ENCODE measurements around the gene SLC26A1.

Gene SLC26A1

DNA sequence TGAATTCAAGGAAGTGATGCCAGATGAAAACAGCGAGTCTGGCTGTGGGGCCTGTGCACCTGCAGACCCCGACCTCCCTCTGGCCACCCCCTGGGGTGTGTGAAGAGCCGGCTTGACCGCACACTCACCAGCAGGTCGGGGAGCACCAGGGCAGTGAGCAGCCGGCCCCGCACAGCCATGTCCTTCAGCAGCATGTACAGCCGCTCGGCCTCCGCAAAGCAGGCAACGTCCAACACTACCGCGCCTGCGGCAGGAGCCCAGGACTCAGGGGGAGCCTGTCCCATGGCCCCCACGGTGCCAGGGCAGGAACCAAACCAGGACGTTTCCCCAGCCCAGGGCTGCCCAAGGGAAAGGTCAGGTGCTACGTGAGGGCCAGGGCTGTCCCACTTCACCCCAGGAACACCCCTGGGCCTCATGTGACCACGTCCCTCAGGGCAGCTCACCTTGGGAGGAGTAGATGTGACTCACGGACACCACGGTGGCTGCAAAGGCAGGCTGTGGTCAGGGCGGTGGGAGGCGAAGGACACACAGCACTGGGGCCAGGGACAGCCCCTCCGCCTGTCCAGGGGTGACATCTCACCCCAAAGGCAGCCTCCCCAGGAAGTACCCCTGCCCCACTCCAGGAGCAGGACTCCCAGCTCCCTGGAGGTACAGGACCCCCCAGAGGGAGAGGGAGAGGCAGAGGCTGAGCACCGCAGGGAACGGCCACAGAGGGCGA lies 28.0 kb downstream of the SLC26A1 start:
- no peak for DNase-seq (ENCODE audit: low read depth in 2 of 2)

DNA sequence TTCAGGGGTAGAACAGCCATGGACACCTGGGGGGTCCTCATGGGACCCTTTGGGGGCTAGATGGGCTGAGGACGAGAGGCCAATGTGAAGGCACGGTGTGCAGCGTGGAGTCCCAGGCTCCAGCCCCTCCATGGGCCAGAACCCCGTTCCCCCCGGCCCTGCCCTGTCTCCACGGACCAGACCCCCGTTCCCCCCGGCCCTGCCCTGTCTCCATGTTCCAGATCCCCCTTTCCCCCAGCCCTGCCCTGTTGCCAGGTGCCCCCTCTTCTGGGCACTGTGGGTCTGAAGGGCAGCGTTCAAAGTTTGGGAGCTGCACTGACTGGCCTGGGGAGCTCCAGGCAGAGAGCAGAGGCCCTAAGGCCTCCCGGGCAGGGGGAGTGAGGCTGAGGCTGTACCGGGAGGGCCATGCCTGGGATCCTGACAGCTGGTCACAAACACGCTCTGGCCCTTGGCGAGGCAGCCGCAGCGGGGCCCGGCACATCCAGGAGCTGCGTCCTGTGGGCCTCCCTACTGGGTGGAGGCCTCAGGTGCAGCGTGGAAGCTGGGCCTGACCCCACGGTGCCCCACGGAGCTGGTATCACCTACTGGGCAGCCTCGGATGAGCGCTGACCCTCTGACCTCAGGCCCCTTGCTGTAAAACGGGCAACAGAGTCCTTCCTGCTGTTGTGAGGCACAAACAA lies 28.7 kb downstream of the SLC26A1 start:
- DNase-seq (ENCODE audit: low read depth in 2 of 2) = no peak

DNA sequence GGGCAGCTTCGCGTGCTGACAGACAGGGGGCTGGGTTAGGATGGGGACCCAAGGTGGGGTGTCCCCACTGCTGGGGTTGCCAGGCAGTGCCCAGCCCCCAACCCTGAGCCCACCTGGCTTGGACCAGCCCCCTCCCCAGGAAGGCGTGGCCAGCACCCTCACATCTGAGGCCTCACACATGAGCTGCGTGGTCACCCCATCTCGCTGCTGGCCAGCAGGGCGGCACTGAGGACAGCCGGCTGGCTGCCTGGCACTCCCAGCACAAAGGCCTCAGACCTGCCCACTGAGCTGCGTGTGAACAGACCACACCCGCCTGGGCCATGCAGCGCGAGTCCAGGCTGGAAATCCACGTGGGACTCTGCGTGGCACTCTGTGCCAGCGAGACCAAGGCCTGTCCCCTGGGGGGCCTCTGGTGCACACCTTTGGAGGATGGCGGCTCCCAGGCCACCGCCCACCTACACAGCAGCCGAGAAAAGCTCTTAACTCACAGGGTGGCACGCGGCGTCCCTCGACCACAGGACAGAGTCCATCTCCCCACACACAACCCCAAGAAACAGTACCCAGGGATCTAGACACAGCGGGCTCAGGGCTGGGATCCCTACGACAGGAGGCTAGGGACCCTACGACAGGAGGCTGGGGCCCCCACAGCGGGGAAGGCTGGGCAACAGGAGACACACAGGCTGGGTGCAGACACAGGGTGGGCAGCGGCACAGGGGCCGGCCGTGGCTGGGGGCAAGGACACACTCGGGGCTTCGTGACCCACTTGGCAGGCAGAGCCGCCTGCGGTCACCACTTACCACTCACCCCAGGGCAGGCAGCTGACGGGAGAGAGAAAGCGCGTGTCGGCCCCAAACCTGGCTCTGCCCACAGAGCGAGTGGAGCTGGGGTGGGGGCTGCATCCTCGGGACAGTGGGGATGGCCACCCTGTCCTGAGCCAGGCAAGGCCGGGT lies 29.7 kb downstream of the SLC26A1 start:
- DNase-seq (ENCODE audit: low read depth in 2 of 2) = no peak

GRCh38 chr4:962231-963208 lies 30.7 kb downstream of the SLC26A1 start:
- DNase-seq (ENCODE audit: low read depth in 2 of 2) = no peak

DNA sequence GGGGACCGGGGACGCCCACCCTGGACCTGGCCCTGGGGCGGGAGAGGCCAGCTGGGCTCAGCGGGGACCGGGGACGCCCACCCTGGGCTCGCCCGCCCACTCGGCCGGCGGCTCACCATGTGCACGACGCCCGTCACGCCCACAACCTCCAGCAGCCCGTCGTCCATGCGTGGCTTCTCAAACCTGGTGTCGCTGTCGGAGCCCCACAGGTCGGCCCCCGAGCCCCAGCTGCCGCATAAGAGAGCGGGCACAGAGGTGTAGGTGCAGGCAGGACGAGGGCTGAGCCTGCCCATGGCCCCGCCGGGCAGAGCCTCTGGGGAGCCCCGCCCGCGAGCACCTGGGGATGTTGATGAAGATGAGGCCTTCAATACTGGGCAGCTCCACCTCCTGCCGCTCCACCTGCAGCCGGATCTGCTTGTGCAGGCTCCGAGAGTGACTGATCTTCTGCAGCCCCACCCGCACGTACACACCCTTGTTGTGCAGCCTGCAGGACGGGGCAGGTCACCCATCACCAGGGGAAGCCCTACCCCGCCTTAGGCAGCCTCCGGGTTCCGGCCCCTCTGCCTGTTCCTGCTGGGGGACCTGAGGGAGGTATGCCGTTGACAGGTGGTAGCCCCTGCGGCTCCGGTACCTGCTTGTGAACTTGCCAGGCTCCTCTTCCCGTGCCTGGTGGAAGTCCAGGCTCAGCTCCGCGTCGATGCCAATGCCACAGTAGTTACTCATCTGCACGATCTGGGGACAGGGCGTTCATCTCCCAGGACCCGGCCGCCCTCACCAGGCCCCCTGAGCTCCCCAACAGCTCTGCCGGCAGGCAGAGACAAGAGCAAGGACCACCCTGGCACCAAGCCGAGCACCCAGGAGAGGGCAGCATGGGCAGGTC lies 31.6 kb downstream of the SLC26A1 start:
- DNase-seq (ENCODE audit: low read depth in 2 of 2) = no peak

- DNase-seq (ENCODE audit: low read depth in 2 of 2) = no peak
Measured at GRCh38 chr4:960636-961350, 32.4 kb downstream of the SLC26A1 start.

DNA sequence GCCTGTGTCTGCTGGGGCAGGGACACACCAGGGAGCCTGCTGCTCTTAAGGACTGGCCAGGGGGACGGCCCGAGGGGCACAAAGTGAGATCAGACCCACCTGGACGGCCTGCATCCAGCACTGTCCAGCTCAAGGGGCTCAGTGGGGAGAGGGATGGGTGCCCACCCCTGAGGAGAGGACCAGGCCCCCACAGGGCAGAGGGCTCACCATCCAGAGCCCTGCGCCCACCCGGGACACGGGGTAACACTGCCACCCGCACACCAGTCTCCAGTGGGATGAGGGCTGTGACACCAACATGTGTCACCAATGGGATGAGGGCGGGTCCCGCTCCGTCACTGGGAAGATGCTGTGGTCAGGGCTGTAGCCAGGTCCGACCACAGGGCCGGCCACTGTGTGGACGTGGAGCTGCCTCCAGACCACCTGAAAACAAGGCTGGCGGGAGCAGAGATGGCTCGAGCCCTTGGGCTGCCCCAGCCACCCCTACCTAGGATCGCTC lies 33.0 kb downstream of the SLC26A1 start:
- DNase-seq (ENCODE audit: low read depth in 2 of 2) = no peak

GRCh38 chr4:959338-960139 lies 33.7 kb downstream of the SLC26A1 start:
- no peak for DNase-seq (ENCODE audit: low read depth in 2 of 2)

DNA sequence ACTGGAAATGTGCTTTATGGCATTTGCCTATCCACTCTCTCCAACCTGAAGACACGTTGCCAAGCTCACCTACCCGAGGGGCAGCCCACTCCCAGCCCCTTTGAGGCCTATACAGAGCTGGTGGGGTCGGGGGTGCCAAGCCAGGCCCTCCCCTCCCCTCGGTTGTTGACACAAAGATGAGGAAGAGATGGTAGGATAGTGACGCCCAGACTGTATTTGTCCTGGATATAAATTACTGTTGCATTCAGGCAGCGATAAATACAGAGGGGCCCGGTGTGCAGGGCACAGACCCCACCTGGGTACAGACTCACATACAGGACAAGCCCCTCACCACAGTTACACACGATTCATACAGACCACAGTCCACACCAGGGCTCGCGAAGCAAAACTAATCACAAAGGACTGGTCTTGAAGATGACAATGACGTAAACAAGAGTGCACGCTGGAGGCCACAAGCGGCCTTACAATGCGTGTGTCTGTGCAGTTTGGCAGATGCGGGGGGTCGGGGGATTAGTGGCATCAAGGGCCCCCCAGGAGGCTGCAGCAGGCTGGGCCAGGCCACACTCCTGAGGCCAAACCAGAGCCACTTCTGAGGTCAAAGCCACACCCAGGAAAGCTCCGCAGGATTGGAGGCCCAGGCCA lies 34.4 kb downstream of the SLC26A1 start:
- no peak for DNase-seq (ENCODE audit: low read depth in 2 of 2)

DNA sequence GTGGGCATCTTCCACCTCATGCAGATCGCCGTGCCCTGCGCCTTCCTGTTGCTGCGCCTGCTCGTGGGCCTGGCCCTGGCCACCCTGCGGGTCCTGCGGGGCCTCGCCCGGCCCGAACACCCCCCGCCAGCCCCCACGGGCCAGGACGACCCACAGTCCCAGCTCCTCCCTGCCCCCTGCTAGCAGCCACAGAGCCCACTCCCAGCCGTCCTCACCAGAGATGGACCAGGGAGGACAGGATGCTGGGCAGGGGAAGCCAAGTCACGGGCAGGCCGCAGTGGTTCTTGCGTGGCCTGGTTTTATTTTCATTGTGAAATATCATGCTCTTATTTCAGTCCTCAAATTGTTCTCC lies 34.9 kb downstream of the SLC26A1 start:
- no peak for DNase-seq (ENCODE audit: low read depth in 2 of 2)

DNA sequence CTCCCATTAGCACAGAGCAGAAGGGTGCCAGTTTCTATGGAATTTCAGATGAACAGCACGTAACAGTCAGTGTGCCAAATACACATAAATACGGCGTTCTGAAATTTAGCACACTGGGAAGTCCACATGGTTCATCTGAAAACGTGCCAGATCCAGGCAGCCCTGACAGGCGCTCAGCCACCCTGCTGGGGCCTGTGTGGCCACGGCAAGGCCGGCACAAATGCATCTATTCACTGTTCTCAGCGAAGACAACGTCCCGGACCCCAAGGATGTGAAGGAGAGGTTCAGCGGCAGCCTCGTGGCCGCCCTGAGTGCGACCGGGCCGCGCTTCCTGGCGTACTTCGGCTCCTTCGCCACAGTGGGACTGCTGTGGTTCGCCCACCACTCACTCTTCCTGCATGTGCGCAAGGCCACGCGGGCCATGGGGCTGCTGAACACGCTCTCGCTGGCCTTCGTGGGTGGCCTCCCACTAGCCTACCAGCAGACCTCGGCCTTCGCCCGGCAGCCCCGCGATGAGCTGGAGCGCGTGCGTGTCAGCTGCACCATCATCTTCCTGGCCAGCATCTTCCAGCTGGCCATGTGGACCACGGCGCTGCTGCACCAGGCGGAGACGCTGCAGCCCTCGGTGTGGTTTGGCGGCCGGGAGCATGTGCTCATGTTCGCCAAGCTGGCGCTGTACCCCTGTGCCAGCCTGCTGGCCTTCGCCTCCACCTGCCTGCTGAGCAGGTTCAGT lies 35.5 kb downstream of the SLC26A1 start:
- DNase-seq (ENCODE audit: low read depth in 2 of 2) = no peak

- no peak for DNase-seq (ENCODE audit: low read depth in 2 of 2)
Measured at GRCh38 chr4:957231-957580, 36.0 kb downstream of the SLC26A1 start.

DNA sequence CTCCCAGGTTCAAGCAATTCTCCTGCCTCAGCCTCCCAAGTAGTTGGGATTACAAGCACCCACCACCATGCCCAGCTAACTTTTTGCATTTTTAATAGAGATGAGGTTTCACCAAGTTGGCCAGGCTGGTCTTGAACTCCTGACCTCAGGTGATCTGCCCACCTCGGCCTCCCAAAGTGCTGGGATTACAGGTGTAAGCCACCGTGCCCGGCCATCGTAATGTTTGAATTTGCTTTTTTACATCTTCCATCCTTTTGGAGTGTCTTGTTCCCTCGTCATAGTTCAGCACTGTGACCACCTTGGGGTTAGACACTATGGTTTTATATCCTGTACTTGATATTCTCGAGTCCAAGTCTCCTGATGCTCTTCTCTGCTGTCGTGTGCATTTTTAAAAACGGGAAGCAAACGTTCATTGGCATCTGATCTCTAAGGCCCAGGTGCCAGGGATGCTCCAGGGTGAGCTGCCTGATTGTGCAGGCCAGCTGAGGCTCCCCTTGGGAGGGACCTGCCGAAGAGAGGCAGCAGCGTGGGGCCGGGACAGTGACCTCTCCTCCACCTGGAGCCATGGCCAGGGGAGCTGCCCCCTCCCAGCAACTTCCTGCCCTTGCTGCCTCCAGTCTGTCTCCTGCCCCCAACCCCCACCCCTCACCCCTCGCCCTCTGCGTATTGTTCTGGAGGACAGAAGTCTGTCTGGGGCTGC lies 36.5 kb downstream of the SLC26A1 start:
- no peak for DNase-seq (ENCODE audit: low read depth in 2 of 2)

- no peak for DNase-seq (ENCODE audit: low read depth in 2 of 2)
Measured at GRCh38 chr4:955931-956381, 37.2 kb downstream of the SLC26A1 start.

- DNase-seq (ENCODE audit: low read depth in 2 of 2) = no peak
Measured at GRCh38 chr4:955161-955921, 37.9 kb downstream of the SLC26A1 start.
